Ramos (cell line): ENCODE measurements around the gene ASF1A.
"Not testable (repeated sequence)": the region's sequence is repeated elsewhere in the genome, so short reads cannot be mapped to it uniquely, and the experiment has no call there.

Experiments used
- in situ Hi-C: fragments of 300-500 bp; cut with MboI; formaldehyde crosslinking; loops from one replicate; pipeline ENCODE4 v1.14.3; 2022; ENCODE audit warnings: low sequenced_read_pairs; ENCODE audit not compliant: unreplicated experiment

Gene ASF1A

DNA sequence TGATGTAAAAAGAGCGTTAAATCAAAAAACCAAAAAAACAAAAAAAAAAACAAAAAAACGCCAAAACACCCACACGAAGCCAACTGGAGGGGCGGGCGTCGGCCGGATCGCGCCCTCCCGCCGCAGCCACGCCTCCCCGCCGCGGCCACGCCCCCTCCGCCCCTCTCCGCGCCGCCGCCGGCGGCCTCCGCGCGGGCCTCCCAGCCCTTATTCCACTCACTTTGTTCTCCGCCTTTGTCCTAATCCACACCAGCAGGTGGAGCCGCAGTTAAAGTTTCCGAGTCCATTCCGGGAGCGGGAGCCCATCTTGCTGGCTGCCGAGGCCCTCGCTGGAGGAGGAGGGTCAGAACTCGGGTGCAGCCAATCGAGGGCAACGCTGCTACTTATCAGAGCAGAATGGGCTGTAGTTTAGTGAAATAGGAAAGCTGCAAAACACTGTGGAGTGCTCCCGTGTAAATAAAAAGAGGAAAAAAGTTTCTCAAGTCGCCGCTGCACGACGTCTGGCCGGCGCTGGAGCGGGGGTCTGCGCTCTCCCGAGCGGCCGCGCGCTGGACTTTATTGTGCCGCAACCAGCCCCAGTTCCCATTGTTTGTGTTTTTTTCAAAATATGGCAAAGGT, at the start of gene ASF1A:
TSS of gene ASF1A (plus strand) at position 346 of the 618 bp plus-strand sequence. CDS start at position 608, 262 bp downstream.
- in situ Hi-C loops: no loop called here

DNA sequence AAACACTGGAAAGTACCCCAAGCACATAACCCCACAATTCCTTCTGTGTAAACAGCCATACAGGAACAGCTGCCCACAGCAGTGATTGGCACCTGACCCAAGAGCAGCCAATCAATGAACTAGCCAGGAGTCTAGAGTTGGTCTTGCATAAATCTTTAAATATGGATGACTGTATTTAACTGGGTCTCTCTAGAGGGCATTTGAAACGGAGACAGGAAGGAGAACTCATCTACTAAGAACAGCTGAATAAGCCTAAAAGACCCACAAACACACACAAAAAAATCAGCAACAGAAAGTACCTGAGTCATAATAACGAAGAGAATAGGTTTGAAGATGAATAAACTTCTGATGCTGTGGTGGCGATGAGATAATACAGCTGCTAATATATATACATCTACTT, 49.0 kb upstream of the ASF1A start:
- in situ Hi-C loops: no loop called here

DNA sequence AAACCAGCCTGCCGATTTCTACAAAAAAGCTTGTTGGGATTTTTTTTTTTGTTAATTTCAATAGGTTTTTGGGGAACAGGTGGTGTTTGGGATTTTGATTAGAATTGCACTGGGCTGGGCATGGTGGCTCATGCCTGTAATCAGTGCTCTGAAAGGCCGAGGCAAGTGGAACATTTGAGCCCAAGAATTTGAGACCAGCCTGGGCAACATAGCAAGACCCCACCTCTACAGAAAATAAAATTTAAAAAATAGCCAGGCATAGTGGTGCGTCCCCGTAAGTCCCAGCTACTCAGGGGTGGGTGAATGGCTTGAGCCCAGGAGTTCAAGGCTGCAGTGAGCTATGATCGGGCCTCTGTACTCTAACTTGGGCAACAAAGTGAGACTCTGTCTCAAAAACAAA, 40.5 kb upstream of the ASF1A start:
- in situ Hi-C loops: no loop called here

DNA sequence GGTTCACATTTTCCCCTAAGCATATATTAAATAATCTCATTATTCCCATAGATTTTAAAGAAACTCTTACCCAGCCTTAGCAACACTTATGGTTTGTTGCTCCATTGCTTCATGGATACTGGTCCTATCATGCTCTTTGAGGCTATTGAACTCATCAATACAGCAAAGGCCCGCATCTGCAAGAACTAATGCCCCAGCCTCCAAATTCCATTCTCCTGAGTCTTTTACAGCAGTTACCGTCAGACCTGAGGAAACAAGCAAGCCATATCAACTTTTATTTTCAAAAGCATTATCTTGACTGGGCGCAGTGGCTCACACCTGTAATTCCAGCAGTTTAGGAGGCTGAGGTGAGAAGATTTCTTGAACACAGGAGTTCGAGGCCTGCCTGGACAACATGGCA, 37.7 kb upstream of the ASF1A start:
- in situ Hi-C loops: no loop called here

DNA sequence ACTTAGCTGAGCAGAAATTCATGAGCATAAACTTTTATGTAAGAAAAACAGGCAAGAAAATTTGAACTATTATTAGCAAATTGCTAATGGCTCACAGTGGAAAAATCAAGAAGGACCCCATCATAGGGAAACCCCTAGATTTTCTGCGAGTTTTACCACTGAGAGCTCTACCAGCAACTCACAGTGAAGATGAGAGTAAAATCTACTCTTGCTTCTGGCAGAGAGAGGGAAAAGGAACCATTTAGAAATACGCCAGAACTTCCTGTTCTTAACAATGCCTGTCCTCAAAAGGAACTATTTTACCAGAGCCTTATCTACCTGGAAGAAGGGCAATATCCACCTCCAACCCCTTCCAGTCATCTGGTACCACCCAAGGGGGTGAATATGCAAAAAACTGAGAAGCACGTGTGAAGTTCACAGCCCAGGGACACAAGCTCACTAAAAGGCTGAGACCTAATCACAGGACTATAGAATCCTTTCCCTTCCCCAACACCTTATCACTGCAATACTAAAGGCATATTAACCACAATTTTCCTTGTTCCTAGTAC, 34.4 kb upstream of the ASF1A start:
- in situ Hi-C loops: no loop called here

DNA sequence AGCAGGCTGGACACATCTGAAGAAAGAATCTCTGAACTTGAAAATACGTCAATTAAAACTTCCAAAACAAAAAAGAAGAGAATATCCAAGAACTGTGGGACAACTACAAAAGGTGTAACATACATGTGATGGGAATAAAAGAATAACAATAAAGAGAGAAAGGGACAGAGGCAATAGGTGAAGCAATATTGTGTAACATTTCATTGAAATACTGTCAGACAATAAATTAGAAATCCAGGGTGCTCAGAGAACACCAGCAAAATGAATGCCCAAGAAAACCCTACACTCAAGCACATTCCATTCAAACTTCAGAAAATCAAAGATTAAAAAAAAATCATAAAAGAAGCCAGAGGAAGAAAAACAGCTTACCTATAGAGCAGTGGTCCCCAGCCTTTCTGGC, 33.6 kb upstream of the ASF1A start:
- in situ Hi-C loops: no loop called here

DNA sequence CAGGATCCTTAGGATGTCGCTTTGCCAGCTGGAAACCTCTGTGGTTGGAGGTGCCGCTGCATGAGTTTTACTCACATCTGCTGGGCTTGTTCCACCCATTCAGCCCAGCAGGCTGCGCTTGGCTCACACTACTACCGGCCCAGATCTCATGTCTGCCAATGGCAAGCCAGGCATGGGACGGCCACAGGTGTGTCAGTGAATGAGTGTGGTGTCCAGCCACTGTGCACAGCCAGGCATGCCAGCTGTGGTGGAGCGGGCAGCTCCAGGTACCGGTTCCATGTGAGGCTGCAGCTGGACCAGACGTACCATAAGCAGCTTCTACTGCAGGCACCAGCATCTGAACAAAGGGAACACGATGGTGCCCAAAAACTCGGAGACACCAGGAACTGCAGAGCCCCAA, 33.1 kb upstream of the ASF1A start:
- in situ Hi-C loops: no loop called here

DNA sequence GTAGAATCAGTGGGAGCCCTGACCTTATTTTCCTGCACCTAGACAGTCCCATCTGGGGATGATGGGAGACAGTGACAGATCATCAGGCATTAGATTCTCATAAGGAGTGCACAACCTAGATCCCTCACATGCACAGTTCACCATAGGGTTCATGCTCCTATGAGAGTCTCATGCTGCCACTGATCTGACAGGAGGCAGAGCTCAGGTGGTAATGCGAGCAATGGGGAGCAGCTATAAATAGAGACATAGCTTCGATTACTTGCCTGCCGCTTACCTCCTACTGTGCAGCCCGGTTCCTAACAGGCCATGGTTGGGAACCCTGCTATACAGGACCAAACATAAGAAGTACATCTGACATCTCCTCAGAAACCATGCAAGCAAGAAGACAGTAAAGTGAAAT, 31.5 kb upstream of the ASF1A start:
- in situ Hi-C loops: no loop called here

DNA sequence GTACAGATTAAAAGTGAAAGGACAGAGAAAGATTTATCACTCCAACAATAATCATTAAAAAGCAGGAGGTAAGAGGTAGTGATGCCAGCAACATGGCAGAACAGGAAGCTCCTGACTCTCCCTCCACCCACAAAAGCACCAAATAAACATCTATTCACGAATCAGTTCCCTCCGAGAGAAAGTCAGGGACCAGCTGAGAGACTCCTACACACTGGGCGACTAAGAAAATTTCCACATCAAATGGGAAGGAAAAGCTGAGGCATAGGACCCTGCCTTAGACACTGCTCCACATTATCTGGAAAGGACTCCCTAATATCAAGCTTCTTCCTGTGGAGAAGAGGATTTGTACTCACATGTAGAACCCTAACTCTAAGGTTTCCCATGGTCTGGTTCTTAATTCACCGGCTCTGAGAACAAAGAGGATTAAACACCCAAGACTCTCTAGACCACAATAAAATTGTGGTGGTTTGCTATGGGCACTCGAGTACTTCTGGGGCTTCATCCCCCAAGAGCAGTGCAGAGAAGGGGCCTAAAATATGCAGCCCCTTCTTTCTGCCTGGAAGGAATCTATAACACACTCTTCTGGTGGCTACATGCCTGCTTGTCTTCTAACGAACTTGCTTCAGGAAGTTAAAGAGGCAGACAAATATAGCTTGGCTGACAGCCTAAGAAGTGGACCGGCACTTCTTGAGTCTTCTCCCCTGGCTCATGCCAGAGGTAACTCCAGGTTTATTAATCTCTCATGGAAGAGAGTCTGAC, 29.4 kb upstream of the ASF1A start:
- in situ Hi-C loops: no loop called here

DNA sequence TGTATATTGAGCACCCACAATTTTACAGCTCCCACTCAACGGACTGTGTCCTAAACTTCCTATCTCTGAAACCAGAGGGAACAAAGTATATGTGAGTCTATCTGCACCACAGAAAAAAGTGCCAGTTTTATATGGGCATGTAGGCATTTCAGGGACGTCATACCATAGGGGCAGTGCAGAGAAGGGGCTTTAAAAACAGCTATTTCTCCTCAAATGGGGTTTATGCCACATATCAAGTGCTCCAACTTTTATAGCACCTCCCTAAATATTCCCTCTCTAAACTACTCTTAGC, 28.9 kb upstream of the ASF1A start:
- in situ Hi-C loops: no loop called here

DNA sequence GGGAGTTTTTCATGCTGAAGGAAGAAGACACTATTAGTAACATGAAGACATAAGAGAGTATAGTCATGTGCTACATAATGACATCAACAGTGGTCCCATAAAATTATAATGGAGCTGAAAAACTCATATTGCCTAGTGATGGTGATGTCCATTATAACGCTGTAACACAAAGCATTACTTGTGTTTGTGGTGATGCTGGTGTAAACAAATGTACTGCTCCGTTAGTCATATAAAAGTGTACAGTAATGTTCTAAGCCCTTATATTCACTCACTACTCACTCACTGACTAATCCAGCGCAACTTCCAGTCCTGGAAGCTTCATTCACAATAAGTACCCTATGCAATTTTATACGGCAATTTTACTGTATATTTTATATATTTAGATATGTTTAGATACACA, 26.8 kb upstream of the ASF1A start:
- in situ Hi-C loops: no loop called here

DNA sequence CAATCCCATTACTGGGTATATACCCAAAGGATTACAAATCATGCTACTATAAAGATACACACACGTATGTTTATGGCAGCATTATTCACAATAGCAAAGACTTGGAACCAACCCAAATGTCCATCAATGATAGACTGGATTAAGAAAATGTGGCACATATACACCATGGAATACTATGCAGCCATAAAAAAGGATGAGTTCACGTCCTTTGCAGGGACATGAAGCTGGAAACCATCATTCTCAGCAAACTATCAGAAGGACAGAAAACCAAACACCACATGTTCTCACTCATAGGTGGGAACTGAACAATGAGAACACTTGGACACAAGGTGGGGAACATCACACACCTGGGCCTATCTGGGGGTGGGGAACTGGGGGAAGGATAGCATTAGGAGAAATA, 25.1 kb upstream of the ASF1A start:
- in situ Hi-C loops: not testable (repeated sequence)

DNA sequence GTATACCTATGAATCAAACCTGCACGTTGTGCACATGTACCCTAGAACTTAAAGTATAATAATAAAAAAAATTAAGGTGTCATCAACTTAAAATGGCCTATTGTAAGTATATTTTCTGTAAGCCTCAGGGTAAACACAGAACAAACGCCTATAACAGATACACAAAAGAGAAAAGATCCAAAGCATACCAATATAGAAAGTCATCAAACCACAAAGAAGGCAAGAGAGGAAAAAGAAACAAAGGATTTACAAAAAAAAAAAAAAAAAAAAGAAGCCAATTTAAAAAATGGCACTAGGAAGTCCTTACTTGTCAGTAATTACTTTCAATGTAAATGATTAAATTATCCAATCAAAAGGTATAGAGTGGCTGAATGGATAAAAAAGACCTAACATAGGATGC, 24.6 kb upstream of the ASF1A start:
- in situ Hi-C loops: no loop called here

DNA sequence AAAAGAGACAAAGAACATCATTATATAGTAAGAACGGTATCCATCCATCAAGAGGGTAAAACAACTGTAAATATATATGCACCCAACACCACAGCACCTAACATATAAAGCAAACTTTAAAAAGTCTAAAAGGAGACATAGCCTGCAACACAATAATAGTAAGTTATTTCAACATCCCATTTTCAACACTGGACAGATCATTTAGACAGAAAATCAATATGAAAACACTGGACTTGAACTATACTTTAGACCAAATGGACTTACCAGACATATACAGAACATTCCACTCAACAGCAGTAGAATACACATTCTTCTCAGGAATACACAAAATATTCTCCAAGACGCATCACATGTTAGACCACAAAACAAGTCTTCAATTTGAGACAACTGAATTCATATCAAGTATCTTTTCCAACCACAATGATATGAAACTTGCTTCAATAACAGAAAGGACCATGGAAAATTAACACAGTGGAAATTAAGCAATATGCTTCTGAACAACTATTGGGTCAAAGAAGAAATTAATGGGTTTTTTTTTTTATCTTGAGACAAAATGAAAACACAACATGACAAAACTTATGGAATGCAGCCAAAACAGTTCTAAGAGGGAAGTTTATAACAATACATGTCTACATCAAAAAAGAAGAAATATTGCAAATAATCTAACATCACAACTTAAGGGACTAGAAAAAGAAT, 23.9 kb upstream of the ASF1A start:
- in situ Hi-C loops: no loop called here

DNA sequence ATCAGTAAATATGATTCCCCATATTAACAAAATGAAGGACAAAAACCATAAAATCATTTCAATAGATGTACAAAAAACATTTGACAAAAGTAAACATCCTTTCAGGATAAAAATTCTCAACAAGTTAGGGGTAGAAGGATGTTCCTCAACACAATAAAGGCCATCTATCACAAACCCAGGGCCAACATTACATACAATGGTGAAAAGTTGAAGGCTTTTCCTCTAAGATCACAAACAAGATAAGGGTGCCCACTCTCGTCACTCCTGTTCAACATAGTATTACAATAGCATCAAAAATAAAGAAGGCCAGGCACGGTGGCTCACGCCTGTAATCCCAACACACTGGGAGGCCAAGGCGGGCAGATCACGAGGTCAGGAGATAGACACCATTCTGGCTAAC, 22.6 kb upstream of the ASF1A start:
- in situ Hi-C loops: no loop called here

DNA sequence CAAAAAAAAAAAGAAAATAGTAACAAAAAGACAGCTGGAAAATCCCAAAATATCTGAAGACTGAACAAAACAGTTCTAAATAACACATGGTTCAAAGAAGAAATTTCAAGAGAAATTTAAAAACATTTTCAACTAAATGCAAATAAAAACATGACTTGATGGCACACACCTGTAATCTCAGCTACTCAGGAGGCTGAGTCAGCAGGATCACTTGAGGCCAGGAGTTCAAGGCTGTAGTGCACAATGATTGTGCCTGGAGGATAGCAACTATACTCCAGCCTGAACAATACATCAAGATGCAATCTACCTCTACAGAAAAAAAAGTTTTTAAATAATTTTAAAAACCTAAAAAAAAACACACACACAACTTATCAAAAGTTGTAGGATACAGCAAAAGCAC, 21.6 kb upstream of the ASF1A start:
- in situ Hi-C loops: no loop called here

DNA sequence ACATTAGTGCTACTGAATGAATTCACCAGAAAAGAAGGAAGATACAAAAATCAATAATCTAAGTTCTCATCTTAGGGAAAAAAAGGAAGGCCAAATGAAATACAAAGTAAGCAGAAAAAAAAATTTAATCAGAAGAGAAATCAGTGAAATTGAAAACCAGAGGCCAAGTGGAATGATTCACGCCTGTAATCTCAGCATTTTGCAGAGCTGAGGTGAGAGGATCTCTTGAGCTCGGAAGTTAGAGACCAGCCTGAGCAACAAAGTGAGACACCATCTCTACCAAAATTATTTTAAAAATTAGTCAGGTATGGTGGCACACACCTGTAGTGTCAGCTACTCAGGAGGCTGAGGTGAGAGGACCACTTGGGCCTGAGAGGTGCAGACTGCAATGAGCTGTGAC, 21.2 kb upstream of the ASF1A start:
- in situ Hi-C loops: no loop called here

DNA sequence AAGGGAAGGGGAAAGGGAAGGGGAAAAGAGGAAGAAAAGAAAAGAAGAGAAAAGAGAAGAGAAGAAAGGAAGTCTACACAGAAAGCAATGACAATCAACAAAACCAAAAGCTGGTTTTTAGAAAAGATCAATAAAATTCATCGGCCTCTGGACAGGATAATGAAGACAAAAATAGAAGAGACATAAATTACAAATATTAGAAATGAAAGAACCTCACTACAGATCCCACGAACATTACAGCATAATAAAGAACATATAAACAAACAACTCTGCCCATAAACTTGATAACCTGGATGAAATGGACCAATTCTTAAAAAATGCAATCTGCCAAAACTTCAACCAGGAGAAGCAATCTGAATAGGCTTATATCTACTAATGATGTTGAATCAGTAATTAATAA, 20.7 kb upstream of the ASF1A start:
- in situ Hi-C loops: no loop called here

DNA sequence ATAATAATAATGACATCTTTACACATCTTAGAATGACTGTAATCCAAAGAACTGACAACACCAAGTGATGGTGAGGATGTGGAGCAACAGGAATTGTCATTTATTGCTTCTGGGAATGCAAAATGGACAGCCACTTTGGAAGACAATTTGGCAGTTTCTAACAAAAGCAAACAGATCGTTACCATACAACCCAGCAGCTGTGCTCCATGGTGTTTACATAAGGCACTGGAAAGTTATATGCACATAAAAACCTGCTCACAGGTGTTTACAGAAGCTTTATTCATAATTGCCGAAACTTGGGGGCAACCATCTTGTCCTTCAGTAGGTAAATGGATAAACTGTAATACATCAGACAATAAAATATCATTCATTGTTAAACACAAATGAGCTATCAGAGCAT, 18.3 kb upstream of the ASF1A start:
- in situ Hi-C loops: no loop called here

DNA sequence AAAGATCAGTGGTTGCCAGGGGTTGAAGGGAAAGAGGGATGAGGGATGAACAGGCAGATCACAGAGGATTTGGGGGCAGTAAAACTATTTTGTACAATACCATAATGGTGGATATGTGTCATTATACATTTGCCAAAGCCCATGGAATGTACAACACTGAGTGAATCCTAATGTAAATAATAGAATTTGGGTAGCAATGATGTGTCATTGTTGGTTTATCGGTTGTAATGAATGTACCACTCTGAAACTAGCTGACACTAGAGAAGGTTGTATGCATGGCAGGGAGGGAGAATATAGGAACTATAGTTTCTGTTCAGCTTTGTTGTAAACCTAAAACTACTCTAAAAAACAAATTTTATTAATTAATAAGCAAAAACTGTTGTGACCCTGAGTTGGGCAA, 17.8 kb upstream of the ASF1A start:
- in situ Hi-C loops: no loop called here

DNA sequence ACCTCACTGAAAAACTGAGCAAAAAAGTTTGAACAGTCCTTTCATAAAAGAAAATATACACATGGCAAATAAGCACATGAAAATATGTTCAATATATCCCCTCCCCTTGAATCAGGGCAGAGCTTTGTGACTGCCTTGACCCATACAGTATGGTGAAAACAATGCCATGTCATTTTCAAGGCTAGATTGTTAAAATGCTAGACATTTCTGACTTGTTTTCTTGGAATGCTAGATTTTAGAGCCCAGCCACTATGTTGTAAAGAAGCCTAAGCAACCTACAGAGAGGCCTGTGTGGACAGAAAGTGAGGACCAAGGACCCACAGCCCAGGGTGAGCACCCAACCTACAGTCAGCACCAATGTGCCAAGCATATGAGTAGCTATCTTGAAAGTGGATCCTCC, 17.1 kb upstream of the ASF1A start:
- in situ Hi-C loops: no loop called here

DNA sequence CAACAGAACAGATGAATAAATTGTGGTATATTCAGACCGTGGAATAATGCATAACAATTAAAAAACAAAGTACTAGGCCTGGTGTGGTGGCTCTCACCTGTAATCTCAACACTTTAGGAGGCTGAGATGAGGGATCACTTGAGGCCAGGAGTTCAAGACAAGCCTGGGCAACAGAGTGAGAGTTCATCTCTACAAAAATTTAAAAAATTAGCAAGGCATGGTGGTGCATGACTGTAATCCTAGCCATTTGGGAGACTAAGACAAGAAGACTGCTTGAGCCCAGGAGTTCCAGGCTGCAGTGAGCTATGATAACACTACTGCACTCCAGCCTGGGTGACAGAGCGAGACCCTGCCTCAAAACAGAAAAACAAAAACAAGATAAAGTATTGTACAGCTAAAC, 16.1 kb upstream of the ASF1A start:
- in situ Hi-C loops: no loop called here
